Loucy (cell line): ENCODE measurements around the gene ARL5A.

Source experiments
- EZH2phosphoT487 ChIP-seq: fragments of 200-600 bp; IDR thresholded peaks from 2 replicates; pipeline ENCODE4 v1.6.1; 2018; ENCODE audit warnings: antibody characterized with exemption, mild to moderate bottlenecking, moderate library complexity, borderline replicate concordance
- TF ChIP-seq, protein P1 (sequence below): fragments of 200-600 bp; sonication (generic); conservative IDR thresholded peaks from 2 replicates; pipeline ENCODE4 v1.5.1; 2014; ENCODE audit warnings: mild to moderate bottlenecking, antibody characterized with exemption, low read length

DNA sequence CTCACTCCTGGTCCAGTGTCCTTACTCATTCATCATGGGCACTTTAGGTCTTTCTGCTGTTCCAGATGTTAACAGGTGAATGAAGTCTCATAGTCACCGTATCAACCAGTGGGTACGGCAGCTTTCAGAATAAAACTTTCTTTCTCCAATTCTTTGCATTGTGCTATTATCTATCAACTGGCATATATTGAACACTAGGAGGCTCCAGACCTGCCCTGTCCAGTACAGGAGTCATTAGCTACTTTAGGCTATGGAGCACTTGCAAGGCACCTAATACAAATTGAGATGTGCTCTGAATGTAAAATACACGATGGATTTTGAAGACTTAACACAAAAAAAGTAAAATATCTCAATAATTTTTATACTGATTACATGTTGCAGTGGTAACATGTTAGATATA is 50.7 kb downstream of the ARL5A start:
- TF ChIP-seq, protein P1, sequence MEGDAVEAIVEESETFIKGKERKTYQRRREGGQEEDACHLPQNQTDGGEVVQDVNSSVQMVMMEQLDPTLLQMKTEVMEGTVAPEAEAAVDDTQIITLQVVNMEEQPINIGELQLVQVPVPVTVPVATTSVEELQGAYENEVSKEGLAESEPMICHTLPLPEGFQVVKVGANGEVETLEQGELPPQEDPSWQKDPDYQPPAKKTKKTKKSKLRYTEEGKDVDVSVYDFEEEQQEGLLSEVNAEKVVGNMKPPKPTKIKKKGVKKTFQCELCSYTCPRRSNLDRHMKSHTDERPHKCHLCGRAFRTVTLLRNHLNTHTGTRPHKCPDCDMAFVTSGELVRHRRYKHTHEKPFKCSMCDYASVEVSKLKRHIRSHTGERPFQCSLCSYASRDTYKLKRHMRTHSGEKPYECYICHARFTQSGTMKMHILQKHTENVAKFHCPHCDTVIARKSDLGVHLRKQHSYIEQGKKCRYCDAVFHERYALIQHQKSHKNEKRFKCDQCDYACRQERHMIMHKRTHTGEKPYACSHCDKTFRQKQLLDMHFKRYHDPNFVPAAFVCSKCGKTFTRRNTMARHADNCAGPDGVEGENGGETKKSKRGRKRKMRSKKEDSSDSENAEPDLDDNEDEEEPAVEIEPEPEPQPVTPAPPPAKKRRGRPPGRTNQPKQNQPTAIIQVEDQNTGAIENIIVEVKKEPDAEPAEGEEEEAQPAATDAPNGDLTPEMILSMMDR: peak; percentile 44
- TF ChIP-seq EZH2phosphoT487: no peak
